ENCODE data around the gene DRD1.

GRCh38 chr5:175471628-175472027 is 27.6 kb upstream of the DRD1 start:
- TF ChIP-seq CTCF (IDR thresholded peaks at IDR 0.05; ENCODE audit: insufficient read depth, low read length, poor library complexity, severe bottlenecking) (no peak), EZH2phosphoT487 (conservative IDR thresholded peaks at IDR 0.05; ENCODE audit: low read length) (no peak)
